ENCODE results near the gene RSF1.

DNA sequence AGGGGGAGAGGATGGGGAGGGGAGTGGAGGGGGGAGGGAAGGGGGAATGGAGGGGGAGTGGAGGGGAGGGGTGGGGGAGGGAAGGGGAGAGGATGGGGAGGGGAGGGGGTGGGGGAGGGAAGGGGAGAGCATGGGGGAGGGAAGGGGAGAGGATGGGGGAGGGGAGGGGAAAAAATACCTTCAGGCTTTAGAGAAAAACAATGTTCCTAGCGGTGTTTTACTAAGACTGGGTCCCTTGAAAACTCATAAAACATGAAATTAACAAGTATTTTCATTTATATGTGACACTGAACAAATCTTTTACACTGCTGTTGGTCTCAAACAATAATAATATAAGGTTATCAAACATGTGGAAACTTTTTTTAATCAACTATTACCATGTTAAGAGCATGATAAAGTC lies 42.4 kb downstream of the RSF1 start:
- TF ChIP-seq, protein P1, sequence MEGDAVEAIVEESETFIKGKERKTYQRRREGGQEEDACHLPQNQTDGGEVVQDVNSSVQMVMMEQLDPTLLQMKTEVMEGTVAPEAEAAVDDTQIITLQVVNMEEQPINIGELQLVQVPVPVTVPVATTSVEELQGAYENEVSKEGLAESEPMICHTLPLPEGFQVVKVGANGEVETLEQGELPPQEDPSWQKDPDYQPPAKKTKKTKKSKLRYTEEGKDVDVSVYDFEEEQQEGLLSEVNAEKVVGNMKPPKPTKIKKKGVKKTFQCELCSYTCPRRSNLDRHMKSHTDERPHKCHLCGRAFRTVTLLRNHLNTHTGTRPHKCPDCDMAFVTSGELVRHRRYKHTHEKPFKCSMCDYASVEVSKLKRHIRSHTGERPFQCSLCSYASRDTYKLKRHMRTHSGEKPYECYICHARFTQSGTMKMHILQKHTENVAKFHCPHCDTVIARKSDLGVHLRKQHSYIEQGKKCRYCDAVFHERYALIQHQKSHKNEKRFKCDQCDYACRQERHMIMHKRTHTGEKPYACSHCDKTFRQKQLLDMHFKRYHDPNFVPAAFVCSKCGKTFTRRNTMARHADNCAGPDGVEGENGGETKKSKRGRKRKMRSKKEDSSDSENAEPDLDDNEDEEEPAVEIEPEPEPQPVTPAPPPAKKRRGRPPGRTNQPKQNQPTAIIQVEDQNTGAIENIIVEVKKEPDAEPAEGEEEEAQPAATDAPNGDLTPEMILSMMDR (IDR thresholded peaks at IDR 0.05) = no peak
- TF ChIP-seq POLR2AphosphoS5 (IDR thresholded peaks at IDR 0.05; ENCODE audit: low read depth, low read length) (no peak), SIN3A (IDR thresholded peaks at IDR 0.05; ENCODE audit: borderline replicate concordance, insufficient read depth, low read depth, low read length) (no peak)

Data from Panc1 (cell line).